Prostate gland (tissue), 2 donors: Measurements from ENCODE around the gene UNC5A. TPM values are rescaled to one million over a fixed set of nuclear protein-coding genes. Genes with fewer than 3 reads are reported as not detected.

Experiments
- DNase-seq: peaks from one replicate; pipeline ENCODE4 v3.0.0-alpha.2; 2019; ENCODE audit warnings: low spot score
- H3K27ac ChIP-seq, 2 donors: fragments of 200-600 bp; sonication (generic); 2 replicates each; pipeline ENCODE4 v1.5.1; 2017 to 2019
- H3K27me3 ChIP-seq: fragments of 200-600 bp; sonication (generic); replicated peaks from 2 replicates; pipeline ENCODE4 v1.5.1; 2019; ENCODE audit not compliant: insufficient read depth
- H3K36me3 ChIP-seq, 2 donors: fragments of 200-600 bp; sonication (generic); 1 replicate in 1 of 2; 2 replicates in 1 of 2; pipeline versions ENCODE4 v1.5.1 to v1.8.1; 2017 to 2019
- H3K4me1 ChIP-seq: fragments of 200-600 bp; sonication (generic); replicated peaks from 2 replicates; pipeline ENCODE4 v1.5.1; 2019
- H3K4me3 ChIP-seq, 2 donors: fragments of 200-600 bp; sonication (generic); 2 replicates each; pipeline ENCODE4 v1.5.1; 2017 to 2019
- H3K9me3 ChIP-seq: fragments of 200-600 bp; sonication (generic); 2 replicates; pipeline ENCODE4 v1.5.1; 2017
- CTCF ChIP-seq, 4 experiments: fragments of 200-600 bp in 2 of 4; fragments of 450-650 bp in 2 of 4; sonication (generic) in 2 of 4; IDR thresholded peaks; 1 replicate in 3 of 4; 2 replicates in 1 of 4; pipeline ENCODE4 v1.5.1; 2016 to 2019; ENCODE audit warnings: antibody characterized with exemption in 4 of 4, mild to moderate bottlenecking in 2 of 4, moderate library complexity in 2 of 4
- POLR2A ChIP-seq: fragments of 450-650 bp; IDR thresholded peaks from one replicate; pipeline ENCODE4 v1.6.1; 2016; ENCODE audit warnings: antibody characterized with exemption, mild to moderate bottlenecking
- POLR2AphosphoS5 ChIP-seq: sonication (generic); formaldehyde crosslinking; IDR thresholded peaks from one replicate; pipeline ENCODE4 v1.6.1; 2017; ENCODE audit warnings: antibody characterized with exemption
- WGBS: methylation state at CpG from one replicate; pipeline ENCODE4 v1.1.5; 2018; 5-methylcytosine and 5-hydroxymethylcytosine counted together
- intact Hi-C: fragments of 100-400 bp; cut with DNase I; formaldehyde crosslinking; loops from one replicate; pipeline ENCODE4 v1.14.2; 2022
- total RNA-seq, 2 donors: library from RNA; depleted of rRNA; stranded (reverse); fragments of >200 nt; gene quantifications; one replicate each; pipeline ENCODE4 v1.1.0, GENCODE V29; 2016

UNC5A gene
- total RNA-seq, 2 donors from 2014 or later: 0.18 to 1.5 TPM

GRCh38 chr5:176847148-176847547, 36.8 kb downstream of the UNC5A start:
- intact Hi-C loops: no loop called here
- TF ChIP-seq POLR2A (no peak), POLR2AphosphoS5 (no peak), CTCF (IDR thresholded peaks at IDR 0.05) (no peak)
- WGBS: 46% methylated on average over 18 of the region's 18 CpGs
- no peak overlapping the region for H3K27ac ChIP-seq
- H3K4me1 ChIP-seq: no peaks in the 10 kb centered on the region
- DNase-seq: no peak
- H3K4me3 ChIP-seq: no peak overlapping the region
- no peaks in the 10 kb centered on the region for H3K36me3 ChIP-seq
- peaks cover 23% of the 10 kb centered on the region for H3K27me3 ChIP-seq
- no peaks in the 10 kb centered on the region for H3K9me3 ChIP-seq

GRCh38 chr5:176847726-176848290, 37.4 kb downstream of the UNC5A start:
- no peaks in the 10 kb centered on the region for H3K9me3 ChIP-seq
- peaks cover 21% of the 10 kb centered on the region for H3K27me3 ChIP-seq
- intact Hi-C loops: no loop called here
- no peaks in the 10 kb centered on the region for H3K4me1 ChIP-seq
- no peak for TF ChIP-seq CTCF (IDR thresholded peaks at IDR 0.05)
- no peak for TF ChIP-seq POLR2A
- TF ChIP-seq POLR2AphosphoS5: no peak
- WGBS: 82% methylated on average over 13 of the region's 13 CpGs
- no peaks in the 10 kb centered on the region for H3K36me3 ChIP-seq
- no peak for DNase-seq
- no peak overlapping the region for H3K4me3 ChIP-seq
- no peak overlapping the region for H3K27ac ChIP-seq

- no peak overlapping the region for H3K4me3 ChIP-seq
- 84% methylated on average over 7 of the region's 13 CpGs for WGBS
- H3K9me3 ChIP-seq: no peaks in the 10 kb centered on the region
- intact Hi-C loops: no loop called here
- peaks cover 21% of the 10 kb centered on the region for H3K27me3 ChIP-seq
- H3K4me1 ChIP-seq: no peaks in the 10 kb centered on the region
- H3K27ac ChIP-seq: no peak overlapping the region
- TF ChIP-seq POLR2A: no peak
- no peak for TF ChIP-seq CTCF (IDR thresholded peaks at IDR 0.05)
- no peak for TF ChIP-seq POLR2AphosphoS5
- H3K36me3 ChIP-seq: no peaks in the 10 kb centered on the region
- DNase-seq: no peak
These were observed 38.3 kb downstream of the UNC5A start for GRCh38 chr5:176848651-176849050.

- H3K27ac ChIP-seq: no peak overlapping the region
- no peak overlapping the region for H3K4me3 ChIP-seq
- peaks cover 21% of the 10 kb centered on the region for H3K27me3 ChIP-seq
- intact Hi-C loops: no loop called here
- 72% methylated on average over 7 of the region's 7 CpGs for WGBS
- TF ChIP-seq CTCF (IDR thresholded peaks at IDR 0.05): no peak
- TF ChIP-seq POLR2AphosphoS5: no peak
- no peak for TF ChIP-seq POLR2A
- no peak for DNase-seq
- no peaks in the 10 kb centered on the region for H3K36me3 ChIP-seq
- no peaks in the 10 kb centered on the region for H3K9me3 ChIP-seq
- no peaks in the 10 kb centered on the region for H3K4me1 ChIP-seq
These were observed 39.4 kb downstream of the UNC5A start for GRCh38 chr5:176849611-176850227.
